PC-9 (cell line): ENCODE data around the gene LIPN.

ENCODE experiments used
- EZH2 ChIP-seq: fragments of 200-600 bp; sonication (generic); IDR thresholded peaks from 2 replicates; pipeline ENCODE4 v1.8.0; 2017; ENCODE audit warnings: antibody characterized with exemption, low read depth
- TF ChIP-seq, protein P1 (sequence below): fragments of 200-600 bp; sonication (generic); conservative IDR thresholded peaks from 2 replicates; pipeline ENCODE4 v1.6.1; 2017; ENCODE audit warnings: mixed run types, antibody characterized with exemption, mild to moderate bottlenecking, moderate library complexity

DNA sequence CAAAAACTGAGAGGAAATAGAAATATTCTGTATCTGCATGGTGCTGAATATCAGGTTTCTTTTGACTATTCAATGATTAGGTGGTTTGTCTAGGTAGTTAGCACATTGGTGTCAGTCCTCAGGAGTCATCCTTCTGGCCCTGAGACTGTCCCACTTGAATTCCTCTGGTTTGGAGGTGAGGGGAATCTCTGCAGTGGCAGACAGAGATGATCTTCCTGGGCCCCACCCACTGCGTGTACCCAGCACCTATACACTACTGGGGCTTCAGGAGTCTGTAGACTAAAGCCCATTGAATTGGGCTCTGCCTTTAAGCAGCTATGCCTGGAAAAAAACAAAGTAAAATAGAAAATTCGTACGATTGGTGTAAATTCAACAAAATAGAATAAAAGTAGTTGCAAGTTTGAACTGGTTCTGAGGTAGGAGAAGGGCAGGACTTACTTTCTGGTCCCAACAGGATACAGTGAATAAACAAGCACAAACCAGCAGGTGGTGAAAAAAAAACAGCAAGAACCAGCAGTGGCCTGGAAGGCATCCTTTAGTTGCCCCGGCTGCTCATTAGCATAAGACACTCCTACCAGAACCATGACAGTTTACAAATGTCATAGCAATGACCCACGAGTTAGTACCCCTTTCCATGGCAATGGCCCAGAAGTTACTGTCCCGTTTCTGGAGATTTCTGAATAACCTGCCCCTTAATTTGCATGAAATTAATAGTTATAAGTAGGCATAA lies 44.4 kb downstream of the LIPN start:
- TF ChIP-seq EZH2 = no peak
- TF ChIP-seq, protein P1, sequence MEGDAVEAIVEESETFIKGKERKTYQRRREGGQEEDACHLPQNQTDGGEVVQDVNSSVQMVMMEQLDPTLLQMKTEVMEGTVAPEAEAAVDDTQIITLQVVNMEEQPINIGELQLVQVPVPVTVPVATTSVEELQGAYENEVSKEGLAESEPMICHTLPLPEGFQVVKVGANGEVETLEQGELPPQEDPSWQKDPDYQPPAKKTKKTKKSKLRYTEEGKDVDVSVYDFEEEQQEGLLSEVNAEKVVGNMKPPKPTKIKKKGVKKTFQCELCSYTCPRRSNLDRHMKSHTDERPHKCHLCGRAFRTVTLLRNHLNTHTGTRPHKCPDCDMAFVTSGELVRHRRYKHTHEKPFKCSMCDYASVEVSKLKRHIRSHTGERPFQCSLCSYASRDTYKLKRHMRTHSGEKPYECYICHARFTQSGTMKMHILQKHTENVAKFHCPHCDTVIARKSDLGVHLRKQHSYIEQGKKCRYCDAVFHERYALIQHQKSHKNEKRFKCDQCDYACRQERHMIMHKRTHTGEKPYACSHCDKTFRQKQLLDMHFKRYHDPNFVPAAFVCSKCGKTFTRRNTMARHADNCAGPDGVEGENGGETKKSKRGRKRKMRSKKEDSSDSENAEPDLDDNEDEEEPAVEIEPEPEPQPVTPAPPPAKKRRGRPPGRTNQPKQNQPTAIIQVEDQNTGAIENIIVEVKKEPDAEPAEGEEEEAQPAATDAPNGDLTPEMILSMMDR = no peak
